NCI-H82 treated with DMSO at 0.1 percent for 48 hours (cell line): ENCODE data around the gene HS3ST4.
"Not testable (repeated sequence)": the region's sequence is repeated elsewhere in the genome, so short reads cannot be mapped to it uniquely, and the experiment has no call there.

Experiments used
- DNase-seq: peaks from one replicate; lab custom pipeline; 2025; ENCODE audit not compliant: unreplicated experiment; lab: John Stamatoyannopoulos, UW

HS3ST4 gene

GRCh38 chr16:25977121-25977520 is 285.4 kb downstream of the HS3ST4 start:
- no peak for DNase-seq

DNA sequence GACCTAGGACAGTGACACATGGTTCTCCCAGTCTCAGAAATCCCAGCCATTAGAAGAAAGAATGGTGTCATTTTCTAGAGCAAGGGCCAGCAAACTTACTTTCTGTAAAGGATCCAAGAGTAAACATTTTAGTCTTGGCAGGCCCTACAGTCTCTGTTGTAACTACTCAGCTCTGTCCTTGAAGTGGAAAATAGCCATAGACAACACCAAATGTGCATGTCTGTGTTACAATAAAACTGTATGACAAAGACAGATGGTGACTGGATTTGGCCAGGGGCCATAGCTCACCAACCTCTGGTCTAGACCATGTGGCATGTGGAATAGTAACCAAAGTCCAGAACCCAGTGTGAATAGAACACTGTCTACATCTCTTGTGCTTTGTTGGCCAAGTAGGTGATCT is 286.5 kb downstream of the HS3ST4 start:
- DNase-seq, result no peak

GRCh38 chr16:25988084-25988483 is 296.3 kb downstream of the HS3ST4 start:
- DNase-seq, result peak; percentile 22

GRCh38 chr16:25988882-25989281 is 297.1 kb downstream of the HS3ST4 start:
- no peak for DNase-seq

GRCh38 chr16:25996052-25996451 is 304.3 kb downstream of the HS3ST4 start:
- no peak for DNase-seq

- peak; percentile 98 for DNase-seq
Measured at GRCh38 chr16:26005336-26005735, 313.6 kb downstream of the HS3ST4 start.

DNA sequence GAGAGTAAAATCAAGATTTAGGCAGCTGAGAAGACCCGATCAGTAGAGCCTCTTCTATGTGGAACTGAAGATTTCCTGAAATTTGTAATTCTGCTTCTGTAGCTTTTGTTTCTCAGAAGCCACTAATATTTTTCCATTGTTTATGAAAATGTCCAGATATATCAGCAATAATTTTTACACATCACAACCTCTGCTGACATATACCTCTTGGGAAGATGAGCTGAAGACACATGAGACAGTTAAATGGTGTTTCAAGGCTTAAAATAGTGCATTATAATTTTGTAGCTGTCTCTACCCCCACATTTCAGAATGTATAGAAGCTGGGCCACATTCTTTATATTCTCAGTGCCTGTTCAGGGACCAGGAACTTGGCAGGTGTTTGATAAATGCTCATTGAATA is 320.6 kb downstream of the HS3ST4 start:
- no peak for DNase-seq

- no peak for DNase-seq
Measured at GRCh38 chr16:26015776-26016175, 324.0 kb downstream of the HS3ST4 start.

GRCh38 chr16:26016989-26017388 is 325.2 kb downstream of the HS3ST4 start:
- DNase-seq, result no peak

- DNase-seq, result peak; percentile 34
Measured at GRCh38 chr16:26019381-26020242, 327.9 kb downstream of the HS3ST4 start.

DNA sequence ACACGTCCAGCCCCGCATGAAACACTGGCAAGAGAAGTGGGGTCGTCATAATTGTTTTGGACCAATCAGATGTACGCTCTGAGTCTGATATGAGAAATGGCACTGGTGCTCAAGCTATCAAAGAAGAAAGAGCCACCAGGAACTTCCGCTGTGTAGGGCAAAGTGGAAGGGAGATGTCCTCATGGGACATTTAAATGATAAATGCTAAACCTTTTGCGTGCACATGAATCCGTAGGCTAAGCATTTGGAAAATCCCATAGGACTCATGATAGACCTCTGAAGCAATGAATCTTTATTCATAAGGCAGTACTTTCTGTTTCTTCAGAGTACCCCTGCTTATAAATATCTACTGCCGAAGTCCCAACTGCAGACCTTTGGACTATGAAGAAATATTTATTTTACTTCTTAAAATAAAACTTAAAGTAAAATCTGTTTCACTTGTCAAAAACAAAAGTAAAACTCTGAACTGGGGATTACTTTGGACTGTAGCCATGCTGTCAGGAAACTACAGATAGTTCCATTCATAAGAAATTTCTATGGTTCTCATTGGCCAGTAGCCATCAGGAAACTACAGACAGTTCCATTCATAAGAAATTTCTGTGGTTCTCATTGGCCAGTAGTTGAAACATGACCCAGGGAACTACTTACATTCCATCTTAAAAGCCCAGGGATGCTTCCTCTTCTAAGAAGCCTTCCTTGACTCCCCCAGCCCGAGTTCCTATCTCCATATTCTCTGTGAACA is 335.1 kb downstream of the HS3ST4 start:
- DNase-seq, result no peak

GRCh38 chr16:26031286-26031685 is 339.5 kb downstream of the HS3ST4 start:
- no peak for DNase-seq

DNA sequence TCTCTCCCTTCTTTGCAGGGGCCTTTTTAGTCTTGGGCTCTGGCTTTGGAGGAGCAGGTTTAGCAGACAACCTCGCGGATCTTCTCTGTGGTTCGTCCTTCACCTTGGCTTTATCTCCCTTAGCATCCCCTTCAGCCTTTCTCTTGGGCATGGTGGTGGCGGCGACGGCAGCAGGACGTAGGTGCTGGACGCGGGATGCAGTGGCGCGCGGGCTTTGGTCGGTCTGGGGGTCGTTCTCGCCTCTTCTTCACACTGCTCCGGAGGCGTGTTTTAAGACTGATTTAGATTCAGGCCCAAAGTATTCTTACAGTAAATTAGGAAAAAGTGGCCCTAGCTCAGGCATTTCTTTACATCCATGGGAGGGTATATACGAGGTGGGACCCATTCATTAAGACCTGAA is 340.9 kb downstream of the HS3ST4 start:
- DNase-seq, result not testable (repeated sequence)

GRCh38 chr16:26041952-26042668 is 350.4 kb downstream of the HS3ST4 start:
- no peak for DNase-seq

GRCh38 chr16:26050472-26050871 is 358.7 kb downstream of the HS3ST4 start:
- DNase-seq, result no peak

- DNase-seq, result no peak
Measured at GRCh38 chr16:26051063-26051462, 359.3 kb downstream of the HS3ST4 start.

- no peak for DNase-seq
Measured at GRCh38 chr16:26053889-26054288, 362.1 kb downstream of the HS3ST4 start.

GRCh38 chr16:26058326-26058725 is 366.6 kb downstream of the HS3ST4 start:
- no peak for DNase-seq

GRCh38 chr16:26070302-26071100 is 378.7 kb downstream of the HS3ST4 start:
- no peak for DNase-seq

DNA sequence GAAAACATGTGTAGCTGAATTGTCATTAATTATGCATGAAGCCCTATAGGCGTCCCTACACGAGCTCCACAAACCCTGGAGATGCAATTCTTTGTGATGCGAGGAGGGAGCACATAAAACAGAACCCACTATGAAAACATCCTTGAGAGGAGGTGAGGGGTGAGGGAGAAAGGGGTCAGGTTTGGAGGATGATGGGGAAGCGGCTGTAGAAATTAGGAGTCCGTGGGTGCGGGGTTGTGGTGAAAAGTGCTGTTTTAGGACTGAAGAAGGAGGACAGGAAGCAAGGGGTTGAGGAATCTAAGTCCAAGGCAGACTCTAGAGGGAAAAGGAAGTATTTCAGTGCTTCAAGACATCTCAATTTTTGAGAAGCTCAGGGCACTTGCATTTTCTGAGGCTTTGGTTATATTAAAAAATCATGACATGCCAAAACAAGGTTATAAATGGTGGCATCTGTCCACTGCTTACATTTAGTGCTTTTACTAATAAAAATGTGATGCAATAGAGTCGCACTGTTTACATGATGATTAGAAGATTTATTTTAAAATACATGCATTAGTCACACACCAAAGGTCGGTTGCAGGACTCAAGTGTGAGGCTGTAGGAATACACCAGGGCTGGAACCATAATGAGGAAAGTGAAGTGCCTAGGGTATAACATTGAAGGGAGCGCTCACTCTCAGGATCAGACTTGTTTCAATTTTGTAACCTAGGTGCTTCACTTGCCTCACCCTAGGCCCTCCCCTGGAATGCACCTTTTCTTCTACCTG is 379.5 kb downstream of the HS3ST4 start:
- DNase-seq, result no peak
